Measurements from ENCODE around the gene TENM4. TPM values are rescaled to one million over a fixed set of nuclear protein-coding genes. Genes with fewer than 3 reads are reported as not detected.

Gene TENM4
- total RNA-seq, 2 experiments from 2014 or later: not detected

- ATAC-seq: no peak
- no peak for DNase-seq
- H3K27ac Mint-ChIP-seq: no peak overlapping the region
- H3K4me3 Mint-ChIP-seq: no peak overlapping the region
- CTCF ChIA-PET: no interaction called here
- no peaks in the 10 kb centered on the region for H3K9me3 Mint-ChIP-seq (ENCODE audit: insufficient read depth)
- H3K4me1 Mint-ChIP-seq (ENCODE audit: low read depth): no peaks in the 10 kb centered on the region
- H3K36me3 Mint-ChIP-seq (ENCODE audit: low read depth): no peaks in the 10 kb centered on the region
- POLR2A ChIA-PET: no interaction called here
- H3K27me3 Mint-ChIP-seq (ENCODE audit: low read depth): no peaks in the 10 kb centered on the region
Measured at GRCh38 chr11:79346021-79346420, 94.8 kb downstream of the TENM4 start.

GRCh38 chr11:79344753-79345294 is 96.0 kb downstream of the TENM4 start:
- H3K27me3 Mint-ChIP-seq (ENCODE audit: low read depth): no peaks in the 10 kb centered on the region
- H3K4me3 Mint-ChIP-seq: no peak overlapping the region
- CTCF ChIA-PET: no interaction called here
- H3K36me3 Mint-ChIP-seq (ENCODE audit: low read depth): no peaks in the 10 kb centered on the region
- no peak for ATAC-seq
- POLR2A ChIA-PET: no interaction called here
- no peak overlapping the region for H3K27ac Mint-ChIP-seq
- H3K9me3 Mint-ChIP-seq (ENCODE audit: insufficient read depth): no peaks in the 10 kb centered on the region
- DNase-seq: no peak
- H3K4me1 Mint-ChIP-seq (ENCODE audit: low read depth): no peaks in the 10 kb centered on the region

GRCh38 chr11:79342686-79343085 is 98.1 kb downstream of the TENM4 start:
- no peaks in the 10 kb centered on the region for H3K4me1 Mint-ChIP-seq (ENCODE audit: low read depth)

DNA sequence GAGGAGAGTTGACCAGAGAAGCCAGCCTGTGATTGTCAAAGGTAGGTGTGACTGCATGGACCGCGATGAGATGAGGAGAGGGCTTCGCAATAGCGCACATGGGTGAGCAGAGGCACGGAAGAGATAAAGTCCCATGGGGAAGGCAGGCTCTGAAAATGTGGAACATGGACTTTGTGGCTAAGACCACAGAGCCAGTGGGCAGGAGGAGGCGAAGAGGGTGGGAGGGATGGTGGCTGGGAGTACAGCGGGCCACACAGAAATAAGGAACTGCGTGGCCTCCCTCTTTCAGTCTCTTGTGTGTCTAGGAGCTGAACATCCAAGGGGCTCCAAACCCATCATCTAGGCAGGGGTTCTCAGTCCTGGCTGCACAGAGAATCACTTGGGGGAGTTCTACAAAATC is 98.6 kb downstream of the TENM4 start:
- DNase-seq (no peak), ATAC-seq (no peak)
- Mint-ChIP-seq H3K9me3 (ENCODE audit: insufficient read depth) (no peaks in the 10 kb centered on the region), H3K4me3 (no peak overlapping the region), H3K4me1 (ENCODE audit: low read depth) (no peaks in the 10 kb centered on the region), H3K36me3 (ENCODE audit: low read depth) (no peaks in the 10 kb centered on the region), H3K27me3 (ENCODE audit: low read depth) (no peaks in the 10 kb centered on the region), H3K27ac (no peak overlapping the region)
- POLR2A ChIA-PET: no interaction called here
- CTCF ChIA-PET: no interaction called here

More at GRCh38 chr11:79342686-79343085, 98.1 kb downstream of the TENM4 start:
- Mint-ChIP-seq H3K9me3 (ENCODE audit: insufficient read depth) (no peaks in the 10 kb centered on the region), H3K36me3 (ENCODE audit: low read depth) (no peaks in the 10 kb centered on the region), H3K27ac (no peak overlapping the region), H3K27me3 (ENCODE audit: low read depth) (no peaks in the 10 kb centered on the region), H3K4me3 (no peak overlapping the region)
- ChIA-PET POLR2A (no interaction called here), CTCF (no interaction called here)
- no peak for DNase-seq
- ATAC-seq: no peak

DNA sequence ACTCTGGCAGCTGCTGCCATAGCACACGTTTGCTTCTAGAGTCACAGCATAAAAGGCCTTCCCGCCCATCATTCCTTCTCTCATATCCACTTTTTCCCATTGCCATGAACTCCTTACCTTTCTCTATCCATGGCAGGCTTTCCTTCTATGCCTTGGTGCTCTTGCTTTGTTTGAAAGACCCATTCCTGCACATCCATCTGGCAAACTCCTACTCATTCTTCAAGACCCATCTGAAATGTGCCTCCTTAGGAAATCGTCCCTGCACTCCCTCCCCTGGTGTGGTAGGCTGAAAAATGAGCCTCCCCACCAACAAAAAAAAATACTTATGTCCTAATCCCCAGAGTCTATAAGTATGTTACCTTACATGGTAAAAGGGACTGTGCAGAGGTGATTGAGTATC is 100.3 kb downstream of the TENM4 start:
- CTCF ChIA-PET: no interaction called here
- no peak overlapping the region for H3K4me3 Mint-ChIP-seq

GRCh38 chr11:79336797-79337517 is 103.9 kb downstream of the TENM4 start:
- Mint-ChIP-seq H3K4me3 (no peak overlapping the region), H3K36me3 (ENCODE audit: low read depth) (no peaks in the 10 kb centered on the region)

More for the DNA sequence above, 100.3 kb downstream of the TENM4 start:
- Mint-ChIP-seq H3K36me3 (ENCODE audit: low read depth) (no peaks in the 10 kb centered on the region), H3K9me3 (ENCODE audit: insufficient read depth) (no peaks in the 10 kb centered on the region), H3K27ac (no peak overlapping the region), H3K27me3 (ENCODE audit: low read depth) (no peaks in the 10 kb centered on the region), H3K4me1 (ENCODE audit: low read depth) (no peaks in the 10 kb centered on the region)
- POLR2A ChIA-PET: no interaction called here
- ATAC-seq (no peak), DNase-seq (no peak)

DNA sequence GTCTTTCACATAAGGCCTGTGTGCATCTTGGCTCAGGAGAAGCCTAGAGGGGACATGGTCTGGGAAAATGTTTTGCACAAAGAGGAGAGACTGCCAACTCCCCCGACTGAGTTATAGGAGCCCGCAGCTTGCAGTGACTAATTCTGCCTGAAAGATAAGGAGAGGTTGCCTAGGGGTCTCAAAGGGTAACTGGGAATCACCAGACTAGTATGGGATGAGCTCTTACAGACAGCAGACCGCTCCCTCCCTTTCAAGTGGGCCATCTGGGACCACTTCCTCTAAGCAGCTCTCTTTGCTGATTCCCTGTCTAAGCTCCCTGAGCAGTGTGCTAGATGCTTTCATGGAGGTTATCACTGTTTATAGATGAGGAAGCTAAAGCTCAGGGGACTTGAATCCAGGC is 105.1 kb downstream of the TENM4 start:
- Mint-ChIP-seq H3K9me3 (ENCODE audit: insufficient read depth) (no peaks in the 10 kb centered on the region), H3K27ac (no peak overlapping the region), H3K36me3 (ENCODE audit: low read depth) (no peaks in the 10 kb centered on the region), H3K4me1 (ENCODE audit: low read depth) (no peaks in the 10 kb centered on the region), H3K27me3 (ENCODE audit: low read depth) (no peaks in the 10 kb centered on the region), H3K4me3 (no peak overlapping the region)
- DNase-seq (no peak), ATAC-seq (no peak)
- ChIA-PET CTCF (no interaction called here), POLR2A (no interaction called here)

More at GRCh38 chr11:79336797-79337517, 103.9 kb downstream of the TENM4 start:
- no peak for ATAC-seq
- H3K27me3 Mint-ChIP-seq (ENCODE audit: low read depth): no peaks in the 10 kb centered on the region
- no peak for DNase-seq
- no peaks in the 10 kb centered on the region for H3K9me3 Mint-ChIP-seq (ENCODE audit: insufficient read depth)
- POLR2A ChIA-PET: no interaction called here
- CTCF ChIA-PET: no interaction called here
- H3K27ac Mint-ChIP-seq: no peak overlapping the region
- no peaks in the 10 kb centered on the region for H3K4me1 Mint-ChIP-seq (ENCODE audit: low read depth)

GRCh38 chr11:79333355-79333754 is 107.5 kb downstream of the TENM4 start:
- DNase-seq: no peak
- no peak for ATAC-seq
- H3K4me3 Mint-ChIP-seq: no peak overlapping the region
- no peaks in the 10 kb centered on the region for H3K27me3 Mint-ChIP-seq (ENCODE audit: low read depth)
- CTCF ChIA-PET: no interaction called here
- no peak overlapping the region for H3K27ac Mint-ChIP-seq
- POLR2A ChIA-PET: no interaction called here
- no peaks in the 10 kb centered on the region for H3K36me3 Mint-ChIP-seq (ENCODE audit: low read depth)
- no peaks in the 10 kb centered on the region for H3K9me3 Mint-ChIP-seq (ENCODE audit: insufficient read depth)
- no peaks in the 10 kb centered on the region for H3K4me1 Mint-ChIP-seq (ENCODE audit: low read depth)

DNA sequence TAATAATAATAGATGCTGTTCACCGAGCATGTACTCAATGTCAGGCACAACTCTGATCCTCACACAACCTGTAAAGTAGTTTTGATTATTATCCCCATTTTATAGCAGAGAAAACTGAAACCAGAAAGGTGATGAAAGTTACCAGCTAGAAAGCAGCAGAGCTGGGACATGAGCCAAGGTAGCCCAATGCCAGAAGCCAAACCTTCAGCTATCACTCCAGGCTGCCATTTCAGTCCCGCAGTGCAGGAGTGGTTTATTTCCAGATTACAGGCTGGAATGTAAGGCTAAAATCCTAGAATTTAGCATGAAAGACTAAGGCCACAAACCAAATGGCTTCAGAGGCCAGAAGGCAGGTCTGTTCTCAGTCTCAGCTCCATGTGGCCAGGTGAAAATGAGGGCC is 108.8 kb downstream of the TENM4 start:
- no peak overlapping the region for H3K27ac Mint-ChIP-seq
- no peaks in the 10 kb centered on the region for H3K27me3 Mint-ChIP-seq (ENCODE audit: low read depth)
- H3K4me3 Mint-ChIP-seq: no peak overlapping the region
- DNase-seq: no peak
- ATAC-seq: no peak
- H3K36me3 Mint-ChIP-seq (ENCODE audit: low read depth): no peaks in the 10 kb centered on the region
- no peaks in the 10 kb centered on the region for H3K4me1 Mint-ChIP-seq (ENCODE audit: low read depth)
- ChIA-PET CTCF (no interaction called here), POLR2A (no interaction called here)
- no peaks in the 10 kb centered on the region for H3K9me3 Mint-ChIP-seq (ENCODE audit: insufficient read depth)

DNA sequence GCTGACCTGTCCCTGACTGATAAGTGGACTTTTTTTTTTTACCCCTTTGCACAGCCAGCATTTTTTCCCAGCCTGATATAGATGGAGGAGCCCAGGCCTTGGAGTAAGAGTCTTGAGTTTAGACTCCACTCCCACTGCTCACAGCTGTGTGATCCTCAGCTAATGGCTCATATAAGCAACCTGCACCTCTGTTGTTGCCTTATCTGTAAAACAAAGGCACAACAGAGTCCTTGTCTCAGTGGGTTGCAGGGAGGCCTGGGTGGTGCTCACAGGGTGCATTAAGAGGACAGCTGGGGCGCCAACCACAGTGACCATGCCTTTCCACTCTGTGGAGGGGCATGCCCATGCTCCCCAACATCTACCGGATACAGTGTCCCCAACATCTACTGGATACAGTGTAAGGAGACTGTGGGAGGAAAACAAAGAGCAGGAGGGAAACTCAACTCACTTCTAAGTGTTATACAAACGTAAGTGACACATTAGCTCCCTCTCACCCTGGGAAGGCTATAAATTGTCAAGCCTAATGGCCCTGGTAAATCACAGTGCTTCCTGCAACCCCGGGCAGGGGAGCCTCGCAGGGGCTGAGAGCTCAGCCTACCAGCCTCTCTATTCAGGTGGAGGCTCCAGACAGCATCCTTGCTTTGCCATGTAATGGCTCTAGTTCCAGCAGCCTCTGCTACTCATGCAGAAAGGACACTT is 109.5 kb downstream of the TENM4 start:
- no peaks in the 10 kb centered on the region for H3K9me3 Mint-ChIP-seq (ENCODE audit: insufficient read depth)
- no peak for ATAC-seq
- no peaks in the 10 kb centered on the region for H3K4me1 Mint-ChIP-seq (ENCODE audit: low read depth)
- ChIA-PET CTCF (no interaction called here), POLR2A (no interaction called here)
- no peaks in the 10 kb centered on the region for H3K27me3 Mint-ChIP-seq (ENCODE audit: low read depth)
- H3K4me3 Mint-ChIP-seq: no peak overlapping the region
- no peaks in the 10 kb centered on the region for H3K36me3 Mint-ChIP-seq (ENCODE audit: low read depth)
- DNase-seq: no peak
- no peak overlapping the region for H3K27ac Mint-ChIP-seq

DNA sequence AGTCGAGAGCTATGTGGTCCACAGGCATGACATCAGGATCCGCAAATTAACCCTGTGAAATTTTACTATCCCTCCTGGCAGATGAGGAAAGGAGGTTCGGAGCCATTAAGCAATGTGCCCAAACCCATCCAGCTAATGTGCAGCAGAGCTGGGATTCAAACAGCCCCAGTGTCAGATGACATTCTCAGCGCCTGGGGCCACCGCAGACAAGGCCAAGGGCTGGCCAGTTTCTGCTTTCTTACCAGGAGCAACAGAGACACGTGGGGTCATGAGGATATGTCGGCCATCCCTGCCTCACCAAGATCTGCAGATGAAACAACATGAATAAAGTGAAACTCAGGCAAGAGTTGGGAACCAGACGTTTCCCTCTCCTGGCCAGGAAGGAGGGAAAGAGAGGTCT is 110.2 kb downstream of the TENM4 start:
- DNase-seq: no peak
- Mint-ChIP-seq H3K36me3 (ENCODE audit: low read depth) (no peaks in the 10 kb centered on the region), H3K27ac (no peak overlapping the region), H3K27me3 (ENCODE audit: low read depth) (no peaks in the 10 kb centered on the region), H3K9me3 (ENCODE audit: insufficient read depth) (no peaks in the 10 kb centered on the region), H3K4me1 (ENCODE audit: low read depth) (no peaks in the 10 kb centered on the region), H3K4me3 (no peak overlapping the region)
- ChIA-PET POLR2A (no interaction called here), CTCF (no interaction called here)
- no peak for ATAC-seq

DNA sequence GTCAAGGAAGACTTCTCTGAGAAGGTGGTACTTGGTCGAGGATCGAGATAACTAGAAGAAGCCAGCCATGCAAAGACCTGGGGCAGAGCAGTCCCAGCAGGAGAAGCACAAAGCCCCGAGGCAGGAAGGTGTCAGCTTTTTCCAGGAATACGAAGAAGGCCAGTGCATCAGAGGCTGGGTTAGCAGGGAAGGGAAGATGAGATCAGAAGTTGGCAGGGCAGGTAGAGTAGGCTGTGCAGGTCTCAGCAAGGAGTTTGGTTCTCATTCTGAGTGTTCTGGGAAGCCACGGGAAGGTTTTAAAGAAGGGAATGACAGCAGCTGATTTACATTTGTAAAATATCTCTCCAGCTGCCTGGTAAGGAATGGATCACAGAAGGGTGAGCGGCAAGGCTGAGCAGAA is 111.3 kb downstream of the TENM4 start:
- ChIA-PET CTCF (no interaction called here), POLR2A (no interaction called here)
- Mint-ChIP-seq H3K27me3 (ENCODE audit: low read depth) (no peaks in the 10 kb centered on the region), H3K36me3 (ENCODE audit: low read depth) (no peaks in the 10 kb centered on the region), H3K4me1 (ENCODE audit: low read depth) (no peaks in the 10 kb centered on the region), H3K9me3 (ENCODE audit: insufficient read depth) (no peaks in the 10 kb centered on the region), H3K4me3 (no peak overlapping the region), H3K27ac (no peak overlapping the region)
- DNase-seq (no peak), ATAC-seq (no peak)

All from activated CD8-positive, alpha-beta T cell treated with anti-CD3 and anti-CD28 coated beads, Interleukin-2, amount 10 ng/mL, durations not matched to agents 7 days and 5 days (primary cell).